Measurements from ENCODE around the gene KIF18B. TPM values are rescaled to one million over a fixed set of nuclear protein-coding genes. Genes with fewer than 3 reads are reported as not detected.

KIF18B gene
- total RNA-seq, 2 experiments from 2014 or later, result 42.2 to 126 TPM

DNA sequence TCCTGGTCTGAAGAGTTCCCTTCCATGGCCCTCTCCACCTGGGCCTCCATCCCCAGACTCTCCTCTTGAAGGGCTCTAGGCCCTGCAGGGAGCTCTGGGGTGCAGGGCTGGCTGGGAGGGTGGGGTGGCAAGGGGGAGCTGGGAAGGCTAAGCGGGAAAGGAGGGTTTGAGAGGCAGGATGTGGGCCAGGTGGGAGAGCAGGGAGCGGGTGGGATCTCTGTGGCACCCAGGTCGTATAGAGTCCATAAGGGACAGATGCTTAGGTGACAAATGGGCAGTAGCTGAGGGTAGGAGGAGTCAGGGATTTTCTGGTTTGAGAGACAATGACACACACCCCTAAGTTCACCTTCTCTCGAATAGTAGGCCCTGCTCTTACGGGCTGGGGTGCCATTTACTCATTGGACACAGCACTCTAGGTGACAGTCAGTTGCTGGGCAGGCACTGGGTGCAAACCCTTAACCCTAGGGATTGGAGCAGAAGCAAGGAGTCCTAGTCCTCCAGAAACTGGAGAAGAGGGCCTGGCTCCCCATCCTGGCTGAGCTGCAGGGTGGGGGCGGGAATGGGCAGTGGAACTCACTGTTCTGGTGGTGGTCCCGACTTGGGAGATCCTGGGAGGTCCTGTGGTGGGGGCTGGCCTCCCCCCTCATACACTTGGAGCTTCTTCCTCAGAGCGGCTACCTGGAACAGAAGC lies 15.3 kb downstream of the KIF18B start:
- Histone ChIP-seq H3K9me3 (ENCODE audit: low read length) (no peaks in the 10 kb centered on the region), H4K20me1 (ENCODE audit: insufficient read depth, low read length) (peaks cover 4% of the 10 kb centered on the region; the same call in 1 of the 2 replicates), H3K9me2 (ENCODE audit: insufficient read depth, low read length) (no peaks in the 10 kb centered on the region), H3K4me1 (ENCODE audit: insufficient read depth, low read length, poor library complexity, severe bottlenecking) (no peaks in the 10 kb centered on the region), H3K4me3 (ENCODE audit: low read depth, low read length, poor library complexity, severe bottlenecking) (no peak overlapping the region), H3K27ac (ENCODE audit: low read depth, low read length, poor library complexity, severe bottlenecking) (no peak overlapping the region), H2AFZ (ENCODE audit: low read length) (no peak overlapping the region), H3K4me2 (ENCODE audit: low read length) (no peak overlapping the region), H3K79me2 (ENCODE audit: insufficient read depth, low read depth, low read length) (peaks cover 9% of the 10 kb centered on the region), H3K36me3 (ENCODE audit: insufficient read depth, low read length) (peaks cover 96% of the 10 kb centered on the region)
- TF ChIP-seq EZH2phosphoT487 (IDR thresholded peaks at IDR 0.05; ENCODE audit: borderline replicate concordance, low read depth, low read length), result no peak
- TF ChIP-seq, protein P1, sequence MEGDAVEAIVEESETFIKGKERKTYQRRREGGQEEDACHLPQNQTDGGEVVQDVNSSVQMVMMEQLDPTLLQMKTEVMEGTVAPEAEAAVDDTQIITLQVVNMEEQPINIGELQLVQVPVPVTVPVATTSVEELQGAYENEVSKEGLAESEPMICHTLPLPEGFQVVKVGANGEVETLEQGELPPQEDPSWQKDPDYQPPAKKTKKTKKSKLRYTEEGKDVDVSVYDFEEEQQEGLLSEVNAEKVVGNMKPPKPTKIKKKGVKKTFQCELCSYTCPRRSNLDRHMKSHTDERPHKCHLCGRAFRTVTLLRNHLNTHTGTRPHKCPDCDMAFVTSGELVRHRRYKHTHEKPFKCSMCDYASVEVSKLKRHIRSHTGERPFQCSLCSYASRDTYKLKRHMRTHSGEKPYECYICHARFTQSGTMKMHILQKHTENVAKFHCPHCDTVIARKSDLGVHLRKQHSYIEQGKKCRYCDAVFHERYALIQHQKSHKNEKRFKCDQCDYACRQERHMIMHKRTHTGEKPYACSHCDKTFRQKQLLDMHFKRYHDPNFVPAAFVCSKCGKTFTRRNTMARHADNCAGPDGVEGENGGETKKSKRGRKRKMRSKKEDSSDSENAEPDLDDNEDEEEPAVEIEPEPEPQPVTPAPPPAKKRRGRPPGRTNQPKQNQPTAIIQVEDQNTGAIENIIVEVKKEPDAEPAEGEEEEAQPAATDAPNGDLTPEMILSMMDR (conservative IDR thresholded peaks at IDR 0.05; ENCODE audit: low read length), result no peak
- ChIA-PET CTCF (ENCODE audit: unreplicated experiment) (interaction anchor here (0.6 kb wide), 1 partner anchor 18 kb away, joined by 3 read pairs; no protein-coding TSS in a partner anchor), POLR2A (interaction anchor here (0.6 kb wide), 1 partner anchor 23 kb away, joined by 5 read pairs; no protein-coding TSS in a partner anchor)
- intact Hi-C loops (cut with micrococcal nuclease; ENCODE audit: unreplicated experiment), result no loop called here
- no peak for DNase-seq (ENCODE audit: low spot score)
- no TSS peak for BruUV-seq (replicated peaks)

DNA sequence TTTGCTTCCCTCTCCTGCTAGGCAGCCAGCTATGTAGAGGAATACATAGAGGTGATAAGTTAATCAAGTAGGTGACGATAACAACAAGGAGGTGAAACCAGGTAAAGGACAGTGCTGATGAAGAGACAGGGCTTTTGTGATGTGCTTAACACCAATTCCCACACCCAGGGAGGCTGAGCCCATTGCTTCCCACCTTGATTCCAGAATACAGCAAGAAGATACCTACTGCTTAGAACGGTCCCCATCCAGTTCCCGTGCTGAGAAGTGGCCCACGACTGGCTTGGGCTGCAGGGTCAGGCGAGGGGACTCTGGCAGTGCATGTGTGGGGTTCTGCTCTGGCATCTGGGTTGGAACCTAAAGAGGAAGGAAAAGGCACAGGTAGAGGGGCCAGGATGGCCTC lies 16.2 kb downstream of the KIF18B start:
- TF ChIP-seq EZH2phosphoT487 (IDR thresholded peaks at IDR 0.05; ENCODE audit: borderline replicate concordance, low read depth, low read length), result no peak
- TF ChIP-seq, protein P1 (conservative IDR thresholded peaks at IDR 0.05; ENCODE audit: low read length), result no peak
- Histone ChIP-seq H3K27ac (ENCODE audit: low read depth, low read length, poor library complexity, severe bottlenecking) (no peak overlapping the region), H3K79me2 (ENCODE audit: insufficient read depth, low read depth, low read length) (0 out of 2 replicates have a peak, but pooled peaks cover 3% of the 10 kb centered on the region), H4K20me1 (ENCODE audit: insufficient read depth, low read length) (no peaks in the 10 kb centered on the region), H3K9me2 (ENCODE audit: insufficient read depth, low read length) (no peaks in the 10 kb centered on the region), H3K4me3 (ENCODE audit: low read depth, low read length, poor library complexity, severe bottlenecking) (no peak overlapping the region), H3K9me3 (ENCODE audit: low read length) (no peaks in the 10 kb centered on the region), H3K36me3 (ENCODE audit: insufficient read depth, low read length) (peaks cover 99% of the 10 kb centered on the region), H3K4me2 (ENCODE audit: low read length) (no peak overlapping the region), H2AFZ (ENCODE audit: low read length) (no peak overlapping the region), H3K4me1 (ENCODE audit: insufficient read depth, low read length, poor library complexity, severe bottlenecking) (no peaks in the 10 kb centered on the region)
- BruUV-seq (replicated peaks), result no TSS peak
- intact Hi-C loops (cut with micrococcal nuclease; ENCODE audit: unreplicated experiment), result no loop called here
- DNase-seq (ENCODE audit: low spot score), result no peak
- CTCF ChIA-PET (ENCODE audit: unreplicated experiment), result no interaction called here
- POLR2A ChIA-PET, result interaction anchor here (0.6 kb wide), 2 partner anchors 23 to 223 kb away, joined by 5 read pairs; no protein-coding TSS in a partner anchor

DNA sequence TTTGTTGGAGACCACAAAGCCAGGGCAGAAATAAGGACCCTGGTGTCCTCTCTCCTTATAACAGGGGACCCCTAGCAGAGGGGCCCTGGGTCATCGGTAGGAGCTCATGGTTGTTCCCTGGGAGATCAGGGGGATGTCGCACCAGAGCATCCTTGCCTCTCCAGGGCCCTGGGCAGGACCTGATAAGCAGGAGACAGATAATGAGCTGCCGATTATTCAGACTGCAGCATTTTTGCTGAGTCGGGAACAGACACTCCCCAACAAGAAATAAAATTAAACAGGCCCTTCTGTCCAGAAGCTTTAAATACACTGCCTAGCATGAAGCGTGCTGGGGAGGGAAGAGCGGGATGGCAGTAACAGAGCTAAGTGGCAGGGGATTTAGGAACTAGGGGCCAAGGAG lies 16.9 kb downstream of the KIF18B start:
- BruUV-seq (replicated peaks), result no TSS peak
- Histone ChIP-seq H3K27ac (ENCODE audit: low read depth, low read length, poor library complexity, severe bottlenecking) (no peak overlapping the region), H4K20me1 (ENCODE audit: insufficient read depth, low read length) (no peaks in the 10 kb centered on the region), H3K36me3 (ENCODE audit: insufficient read depth, low read length) (peaks cover 99% of the 10 kb centered on the region), H3K4me2 (ENCODE audit: low read length) (no peak overlapping the region), H3K9me2 (ENCODE audit: insufficient read depth, low read length) (no peaks in the 10 kb centered on the region), H2AFZ (ENCODE audit: low read length) (no peak overlapping the region), H3K4me3 (ENCODE audit: low read depth, low read length, poor library complexity, severe bottlenecking) (no peak overlapping the region), H3K79me2 (ENCODE audit: insufficient read depth, low read depth, low read length) (no peaks in the 10 kb centered on the region), H3K4me1 (ENCODE audit: insufficient read depth, low read length, poor library complexity, severe bottlenecking) (no peaks in the 10 kb centered on the region), H3K9me3 (ENCODE audit: low read length) (no peaks in the 10 kb centered on the region)
- TF ChIP-seq EZH2phosphoT487 (IDR thresholded peaks at IDR 0.05; ENCODE audit: borderline replicate concordance, low read depth, low read length), result no peak
- TF ChIP-seq, protein P1 (conservative IDR thresholded peaks at IDR 0.05; ENCODE audit: low read length), result no peak
- DNase-seq (ENCODE audit: low spot score), result no peak
- intact Hi-C loops (cut with micrococcal nuclease; ENCODE audit: unreplicated experiment), result no loop called here
- CTCF ChIA-PET (ENCODE audit: unreplicated experiment), result interaction anchor here (0.7 kb wide), 1 partner anchor 10 kb away, joined by 4 read pairs; no protein-coding TSS in a partner anchor
- POLR2A ChIA-PET, result interaction anchor here (0.6 kb wide), 1 partner anchor 223 kb away, joined by 5 read pairs; no protein-coding TSS in a partner anchor

Data from OCI-LY7 (cell line).